ENCODE measurements around the gene LRSAM1. TPM values are rescaled to one million over a fixed set of nuclear protein-coding genes. Genes with fewer than 3 reads are reported as not detected.

LRSAM1 gene
- total RNA-seq, 1 experiment from 2014 or later: 25.8 TPM

GRCh38 chr9:127498298-127498697 lies 47.0 kb downstream of the LRSAM1 start:
- BruUV-seq (replicated peaks): no TSS peak
- no peak for TF ChIP-seq CTCF (IDR thresholded peaks at IDR 0.05; ENCODE audit: insufficient read depth in 1 of 2, low read depth in 1 of 2, low read length in 1 of 2, severe bottlenecking in 1 of 2, unreplicated experiment in 1 of 2)
- no peaks in the 10 kb centered on the region for H3K9me3 Mint-ChIP-seq (ENCODE audit: unreplicated experiment)
- no peak overlapping the region for H3K4me3 Mint-ChIP-seq (ENCODE audit: unreplicated experiment)
- ChIA-PET CTCF (interaction anchor here (0.6 kb wide), 1 partner anchor 77 kb away, joined by 6 read pairs; no protein-coding TSS in a partner anchor), POLR2A (no interaction called here)
- Histone ChIP-seq H3K4me3 (ENCODE audit: low read depth, low read length) (no peak overlapping the region), H3K9me3 (no peaks in the 10 kb centered on the region), H3K4me1 (no peaks in the 10 kb centered on the region), H3K36me3 (ENCODE audit: control insufficient read depth, insufficient read depth, low read length) (no peaks in the 10 kb centered on the region; the same call in 1 of the 2 replicates), H3K27me3 (replicated peaks; ENCODE audit: control insufficient read depth, insufficient read depth, low read length) (no peaks in the 10 kb centered on the region)
- intact Hi-C loops (cut with micrococcal nuclease; ENCODE audit: unreplicated experiment): no loop called here
- H3K4me1 Mint-ChIP-seq (ENCODE audit: low read depth, unreplicated experiment): no peaks in the 10 kb centered on the region
- DNase-seq: no peak
- H3K36me3 Mint-ChIP-seq (ENCODE audit: insufficient read depth, unreplicated experiment): peaks cover 42% of the 10 kb centered on the region
- no peak overlapping the region for H3K27ac Mint-ChIP-seq (ENCODE audit: unreplicated experiment)
- H3K27me3 Mint-ChIP-seq (ENCODE audit: insufficient read depth, unreplicated experiment): no peaks in the 10 kb centered on the region

- no peaks in the 10 kb centered on the region for H3K27me3 Mint-ChIP-seq (ENCODE audit: insufficient read depth, unreplicated experiment)
- TF ChIP-seq CTCF (IDR thresholded peaks at IDR 0.05; ENCODE audit: insufficient read depth in 1 of 2, low read depth in 1 of 2, low read length in 1 of 2, severe bottlenecking in 1 of 2, unreplicated experiment in 1 of 2): no peak
- BruUV-seq (replicated peaks): no TSS peak
These were observed 49.1 kb downstream of the LRSAM1 start for GRCh38 chr9:127500399-127500798.

GRCh38 chr9:127500862-127501261 lies 49.6 kb downstream of the LRSAM1 start:
- peaks cover 48% of the 10 kb centered on the region for H3K36me3 Mint-ChIP-seq (ENCODE audit: insufficient read depth, unreplicated experiment)
- Histone ChIP-seq H3K27me3 (replicated peaks; ENCODE audit: control insufficient read depth, insufficient read depth, low read length) (no peaks in the 10 kb centered on the region), H3K4me3 (ENCODE audit: low read depth, low read length) (no peak overlapping the region), H3K4me1 (no peaks in the 10 kb centered on the region), H3K9me3 (no peaks in the 10 kb centered on the region), H3K36me3 (ENCODE audit: control insufficient read depth, insufficient read depth, low read length) (peaks cover 5% of the 10 kb centered on the region)
- ChIA-PET CTCF (interaction anchor here (0.6 kb wide), 1 partner anchor 75 kb away, joined by 3 read pairs; no protein-coding TSS in a partner anchor), POLR2A (no interaction called here)
- BruUV-seq (replicated peaks): no TSS peak
- no peaks in the 10 kb centered on the region for H3K27me3 Mint-ChIP-seq (ENCODE audit: insufficient read depth, unreplicated experiment)
- no peaks in the 10 kb centered on the region for H3K4me1 Mint-ChIP-seq (ENCODE audit: low read depth, unreplicated experiment)
- intact Hi-C loops (cut with micrococcal nuclease; ENCODE audit: unreplicated experiment): loop anchor here (10.0 kb wide), 1 partner anchor 284 kb away; the partner anchor contains the start of gene CDK9
- H3K9me3 Mint-ChIP-seq (ENCODE audit: unreplicated experiment): no peaks in the 10 kb centered on the region
- H3K4me3 Mint-ChIP-seq (ENCODE audit: unreplicated experiment): no peak overlapping the region
- DNase-seq: no peak
- H3K27ac Mint-ChIP-seq (ENCODE audit: unreplicated experiment): no peak overlapping the region
- no peak for TF ChIP-seq CTCF (IDR thresholded peaks at IDR 0.05; ENCODE audit: insufficient read depth in 1 of 2, low read depth in 1 of 2, low read length in 1 of 2, severe bottlenecking in 1 of 2, unreplicated experiment in 1 of 2)

More at GRCh38 chr9:127500399-127500798, 49.1 kb downstream of the LRSAM1 start:
- Mint-ChIP-seq H3K4me1 (ENCODE audit: low read depth, unreplicated experiment) (no peaks in the 10 kb centered on the region), H3K9me3 (ENCODE audit: unreplicated experiment) (no peaks in the 10 kb centered on the region), H3K36me3 (ENCODE audit: insufficient read depth, unreplicated experiment) (peaks cover 51% of the 10 kb centered on the region), H3K4me3 (ENCODE audit: unreplicated experiment) (no peak overlapping the region), H3K27ac (ENCODE audit: unreplicated experiment) (no peak overlapping the region)
- POLR2A ChIA-PET: no interaction called here
- Histone ChIP-seq H3K4me3 (ENCODE audit: low read depth, low read length) (no peak overlapping the region), H3K36me3 (ENCODE audit: control insufficient read depth, insufficient read depth, low read length) (peaks cover 5% of the 10 kb centered on the region), H3K27me3 (replicated peaks; ENCODE audit: control insufficient read depth, insufficient read depth, low read length) (no peaks in the 10 kb centered on the region), H3K4me1 (no peaks in the 10 kb centered on the region), H3K9me3 (no peaks in the 10 kb centered on the region)
- intact Hi-C loops (cut with micrococcal nuclease; ENCODE audit: unreplicated experiment): loop anchor here (10.0 kb wide), 1 partner anchor 284 kb away; the partner anchor contains the start of gene CDK9
- CTCF ChIA-PET: interaction anchor here (1.0 kb wide), 1 partner anchor 86 kb away, joined by 3 read pairs; no protein-coding TSS in a partner anchor
- no peak for DNase-seq

Data from Caco-2 (cell line).